IMR-90 (cell line): ENCODE measurements around the gene PXDC1. TPM values are rescaled to one million over a fixed set of nuclear protein-coding genes. Genes with fewer than 3 reads are reported as not detected.

Source experiments
- ATAC-seq: fragments of 200-7000 bp; cut with Tn5 transposase; 2 replicates; pipeline ENCODE4 v1.9.1; 2020; ENCODE audit warnings: low read depth, mild to moderate bottlenecking, moderate library complexity
- BruUV-seq: library from RNA; stranded (reverse); fragments of 400-500 nt; replicated peaks from 2 replicates; lab custom pipeline; 2021; lab: Mats Ljungman, UMichigan
- CTCF ChIA-PET: fragments of 300-600 bp; formaldehyde crosslinking; extraction: SDS; loops from one replicate; lab custom pipeline; 2021; ENCODE audit warnings: antibody characterized with exemption; lab: Yijun Ruan, JAX
- POLR2A ChIA-PET: fragments of 300-600 bp; sonication (Branson Sonifier 250); formaldehyde crosslinking; loops from one replicate; lab custom pipeline; 2022; ENCODE audit warnings: antibody characterized with exemption; ENCODE audit not compliant: unreplicated experiment; lab: Charles Lee
- DNase-seq: peaks from one replicate; pipeline ENCODE4 v3.0.0; 2013
- H2AFZ ChIP-seq: replicated peaks from 2 replicates; pipeline ENCODE3; 2013; ENCODE audit warnings: low read length, mild to moderate bottlenecking; ENCODE audit not compliant: poor library complexity
- H2AK5ac ChIP-seq: 2 replicates; pipeline ENCODE4 v1.6.1; 2013; ENCODE audit warnings: low read depth, low read length, inconsistent platforms
- H2AK9ac ChIP-seq: replicated peaks from 2 replicates; pipeline ENCODE3; 2013; ENCODE audit warnings: mild to moderate bottlenecking, low read depth, low read length, moderate library complexity; ENCODE audit not compliant: poor library complexity
- H2BK120ac ChIP-seq: 2 replicates; pipeline ENCODE4 v1.6.1; 2013; ENCODE audit warnings: low read depth, low read length, inconsistent platforms
- H2BK15ac ChIP-seq: 3 replicates; pipeline ENCODE4 v1.6.1; 2013; ENCODE audit warnings: low read depth, low read length, inconsistent platforms
- H2BK20ac ChIP-seq: 2 replicates; pipeline ENCODE4 v1.6.1; 2013; ENCODE audit warnings: low read depth, mild to moderate bottlenecking, inconsistent platforms, low read length, moderate library complexity
- H2BK5ac ChIP-seq: 2 replicates; pipeline ENCODE4 v1.6.1; 2013; ENCODE audit warnings: mild to moderate bottlenecking, low read depth, low read length, inconsistent platforms; ENCODE audit not compliant: poor library complexity, severe bottlenecking
- H3K14ac ChIP-seq: replicated peaks from 2 replicates; pipeline ENCODE4 v1.6.1; 2013; ENCODE audit warnings: low read depth, low read length, inconsistent platforms
- H3K18ac ChIP-seq: 2 replicates; pipeline ENCODE4 v1.6.1; 2013; ENCODE audit warnings: low read depth, low read length, control low read depth
- H3K23ac ChIP-seq: 2 replicates; pipeline ENCODE4 v1.6.1; 2013; ENCODE audit warnings: low read depth, low read length, inconsistent platforms
- H3K27ac ChIP-seq: 2 replicates; pipeline ENCODE4 v1.5.1; 2013; ENCODE audit warnings: mild to moderate bottlenecking, control low read depth, low read length; ENCODE audit not compliant: insufficient read depth
- H3K27me3 ChIP-seq: 2 replicates; pipeline ENCODE4 v1.6.1; 2013; ENCODE audit warnings: low read length; ENCODE audit not compliant: control insufficient read depth, insufficient read depth
- H3K36me3 ChIP-seq: 2 replicates; pipeline ENCODE4 v1.6.1; 2013; ENCODE audit warnings: low read length, mixed read lengths; ENCODE audit not compliant: control insufficient read depth, insufficient read depth
- H3K4ac ChIP-seq: 2 replicates; pipeline ENCODE4 v1.6.1; 2013; ENCODE audit warnings: low read depth, low read length, inconsistent platforms
- H3K4me1 ChIP-seq: 2 replicates; pipeline ENCODE4 v1.6.1; 2013; ENCODE audit warnings: low read length, mixed read lengths; ENCODE audit not compliant: control insufficient read depth, insufficient read depth
- H3K4me2 ChIP-seq: 2 replicates; pipeline ENCODE4 v1.6.1; 2013; ENCODE audit warnings: low read depth, mild to moderate bottlenecking, control low read depth, low read length, moderate library complexity
- H3K4me3 ChIP-seq: 2 replicates; pipeline ENCODE4 v1.5.1; 2013; ENCODE audit warnings: low read depth, mild to moderate bottlenecking, control low read depth, low read length, moderate library complexity; ENCODE audit not compliant: insufficient read depth
- H3K56ac ChIP-seq: 2 replicates; pipeline ENCODE4 v1.6.1; 2013; ENCODE audit warnings: low read length, inconsistent platforms; ENCODE audit not compliant: insufficient read depth; ENCODE audit errors: extremely low read depth
- H3K79me1 ChIP-seq, 2 experiments: 2 replicates each; pipeline ENCODE4 v1.6.1; 2013; ENCODE audit warnings: low read length in 2 of 2, inconsistent platforms in 1 of 2, low read depth in 1 of 2
- H3K9ac ChIP-seq: 2 replicates; pipeline ENCODE4 v1.6.1; 2013; ENCODE audit warnings: low read depth, low read length, control low read depth
- H3K9me1 ChIP-seq: 2 replicates; pipeline ENCODE4 v1.6.1; 2013; ENCODE audit warnings: low read length, inconsistent platforms; ENCODE audit not compliant: insufficient read depth
- H3K9me3 ChIP-seq: 2 replicates; pipeline ENCODE4 v1.6.1; 2013; ENCODE audit warnings: low read length; ENCODE audit not compliant: control insufficient read depth, insufficient read depth
- H4K20me1 ChIP-seq: 2 replicates; pipeline ENCODE4 v1.6.1; 2013; ENCODE audit warnings: low read length, inconsistent platforms; ENCODE audit not compliant: insufficient read depth
- H4K5ac ChIP-seq: 2 replicates; pipeline ENCODE4 v1.6.1; 2013; ENCODE audit warnings: mild to moderate bottlenecking, low read depth, low read length, control low read depth
- H4K8ac ChIP-seq, 2 experiments: 2 replicates each; pipeline ENCODE4 v1.6.1; 2013; ENCODE audit warnings: low read depth in 2 of 2, low read length in 2 of 2, control low read depth in 1 of 2, inconsistent platforms in 1 of 2
- H4K91ac ChIP-seq: 2 replicates; pipeline ENCODE4 v1.6.1; 2013; ENCODE audit warnings: low read depth, low read length, inconsistent platforms; ENCODE audit not compliant: insufficient read depth
- BHLHE40 ChIP-seq: fragments of 150-350 bp; IDR thresholded peaks from 2 replicates; pipeline ENCODE4 v1.6.1; 2016; ENCODE audit warnings: mild to moderate bottlenecking, low read depth, low read length
- CEBPB ChIP-seq: IDR thresholded peaks from 2 replicates; pipeline ENCODE4 v1.6.1; 2012; ENCODE audit warnings: low read depth, low read length, improper control_type of control experiment
- CHD1 ChIP-seq: IDR thresholded peaks from 2 replicates; pipeline ENCODE4 v1.6.1; 2012; ENCODE audit warnings: low read depth, low read length, improper control_type of control experiment
- MAFK ChIP-seq: IDR thresholded peaks from 2 replicates; pipeline ENCODE4 v1.6.1; 2012; ENCODE audit warnings: low read depth, low read length, improper control_type of control experiment
- MAZ ChIP-seq: IDR thresholded peaks from 2 replicates; pipeline ENCODE4 v1.6.1; 2012; ENCODE audit warnings: low read depth, mild to moderate bottlenecking, low read length, improper control_type of control experiment, moderate library complexity, borderline replicate concordance
- MXI1 ChIP-seq: IDR thresholded peaks from 2 replicates; pipeline ENCODE4 v1.6.1; 2012; ENCODE audit warnings: low read depth, mild to moderate bottlenecking, low read length, moderate library complexity, borderline replicate concordance
- NFE2L2 ChIP-seq: fragments of 150-350 bp; IDR thresholded peaks from 2 replicates; pipeline ENCODE4 v1.6.1; 2016; ENCODE audit warnings: low read depth, mild to moderate bottlenecking, low read length
- POLR2A ChIP-seq: IDR thresholded peaks from 2 replicates; pipeline ENCODE4 v1.6.1; 2012; ENCODE audit warnings: mild to moderate bottlenecking, low read depth, low read length
- RCOR1 ChIP-seq: IDR thresholded peaks from 2 replicates; pipeline ENCODE4 v1.6.1; 2012; ENCODE audit warnings: mild to moderate bottlenecking, low read length, improper control_type of control experiment; ENCODE audit not compliant: insufficient replicate concordance
- RFX5 ChIP-seq: IDR thresholded peaks from 2 replicates; pipeline ENCODE4 v1.8.0; 2012; ENCODE audit warnings: low read depth, mild to moderate bottlenecking, low read length, moderate library complexity
- SMC3 ChIP-seq: fragments of 150-350 bp; IDR thresholded peaks from 2 replicates; pipeline ENCODE4 v1.6.1; 2016; ENCODE audit warnings: low read depth, mild to moderate bottlenecking, antibody characterized with exemption, low read length, moderate library complexity
- WGBS, 2 experiments: methylation state at CpG; one replicate each; pipeline versions ENCODE4 v1.1.5 to v1.1.7; 2013; ENCODE audit warnings: missing lambda C conversion rate in 2 of 2; ENCODE audit not compliant: insufficient read length in 1 of 2; ENCODE audit errors: extremely low coverage in 2 of 2; 5-methylcytosine and 5-hydroxymethylcytosine counted together
- dilution Hi-C: fragments of 300-500 bp; cut with HindIII; formaldehyde crosslinking; loops from one replicate; pipeline ENCODE4 v1.14.3; 2018; ENCODE audit warnings: low sequenced_read_pairs; ENCODE audit not compliant: unreplicated experiment
- in situ Hi-C: fragments of 300-500 bp; cut with MboI; formaldehyde crosslinking; loops from 3 replicates; pipeline ENCODE4 v1.14.3; 2019; ENCODE audit warnings: low sequenced_read_pairs, inconsistent platforms, mixed read lengths
- intact Hi-C: fragments of 100-400 bp; cut with micrococcal nuclease; formaldehyde crosslinking; loops from 2 replicates; pipeline ENCODE4 v1.10.0; 2022
- polyA plus RNA-seq, 3 experiments: library from polyadenylated mRNA; depleted of rRNA; stranded (reverse); fragments of >200 nt; gene quantifications; 2 replicates each; pipeline ENCODE4 v1.2.3, GENCODE V29; 2012; ENCODE audit warnings: low replicate concordance in 1 of 3
- total RNA-seq: library from RNA; depleted of rRNA; stranded (reverse); fragments of >200 nt; gene quantifications from 2 replicates; pipeline ENCODE4 v1.2.3, GENCODE V29; 2012
- TF ChIP-seq, protein P1 (sequence below): conservative IDR thresholded peaks from 2 replicates; pipeline ENCODE4 v1.5.1; 2012; ENCODE audit warnings: mild to moderate bottlenecking, low read depth, low read length, improper control_type of control experiment

Gene PXDC1
- total and polyA plus RNA-seq, 2 of the 4 experiments (the other 2 are of a cell fraction): 63.3 to 72.2 TPM

DNA sequence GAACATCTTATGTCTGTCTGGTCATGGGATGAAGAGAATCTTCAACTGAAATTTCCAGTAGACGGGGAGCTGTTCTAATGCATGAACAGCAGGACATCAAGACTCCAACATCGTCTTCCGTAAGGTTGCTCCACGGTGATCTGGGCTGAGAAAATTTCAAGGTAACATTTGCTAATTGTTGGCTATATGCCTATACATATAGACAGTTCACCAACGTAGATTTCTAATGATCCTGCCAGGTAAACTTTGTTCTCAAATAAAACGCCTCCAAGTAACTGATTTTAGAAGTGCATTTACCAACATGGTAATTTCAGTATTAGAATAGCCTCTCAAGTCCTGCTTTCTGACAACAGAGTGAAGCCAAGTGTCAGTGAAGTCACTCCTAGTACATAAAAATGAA, 11.3 kb upstream of the PXDC1 start:
- DNase-seq: no peak
- WGBS, 2 experiments: 80% methylated on average over 2 of the region's 6 CpGs; no CpG with 5 or more reads in 1 of the 2 experiments
- no TSS peak for BruUV-seq

More for the DNA sequence above, 11.3 kb upstream of the PXDC1 start:
- Histone ChIP-seq H3K9me1 (peaks cover 6% of the 10 kb centered on the region), H2AFZ (no peak overlapping the region), H4K91ac (no peak overlapping the region), H3K18ac (no peak overlapping the region), H3K4me1 (peaks cover 11% of the 10 kb centered on the region), H4K8ac (no peak overlapping the region), H3K4ac (no peak overlapping the region), H4K20me1 (no peaks in the 10 kb centered on the region), H3K79me1 (no peaks in the 10 kb centered on the region), H3K36me3 (no peaks in the 10 kb centered on the region), H3K9ac (no peak overlapping the region), H3K9me3 (no peaks in the 10 kb centered on the region), H2BK15ac (no peak overlapping the region), H2BK20ac (no peak overlapping the region), H3K4me2 (no peak overlapping the region), H2BK5ac (no peak overlapping the region), H2AK5ac (no peak overlapping the region), H3K27me3 (no peaks in the 10 kb centered on the region), H2BK120ac (no peak overlapping the region), H4K5ac (no peak overlapping the region), H3K4me3 (no peak overlapping the region), H3K23ac (no peak overlapping the region), H3K56ac (no peak overlapping the region), H3K14ac (no peak overlapping the region), H3K27ac (no peak overlapping the region), H2AK9ac (no peak overlapping the region)
- dilution Hi-C loops (no loop called here), in situ Hi-C loops (no loop called here), intact Hi-C loops (no loop called here)
- TF ChIP-seq RFX5: no peak
- no peak for TF ChIP-seq MAZ
- no peak for TF ChIP-seq RCOR1
- TF ChIP-seq MAFK: no peak
- TF ChIP-seq BHLHE40: no peak
- TF ChIP-seq CEBPB: no peak
- TF ChIP-seq NFE2L2: no peak
- TF ChIP-seq POLR2A: no peak
- TF ChIP-seq, protein P1, sequence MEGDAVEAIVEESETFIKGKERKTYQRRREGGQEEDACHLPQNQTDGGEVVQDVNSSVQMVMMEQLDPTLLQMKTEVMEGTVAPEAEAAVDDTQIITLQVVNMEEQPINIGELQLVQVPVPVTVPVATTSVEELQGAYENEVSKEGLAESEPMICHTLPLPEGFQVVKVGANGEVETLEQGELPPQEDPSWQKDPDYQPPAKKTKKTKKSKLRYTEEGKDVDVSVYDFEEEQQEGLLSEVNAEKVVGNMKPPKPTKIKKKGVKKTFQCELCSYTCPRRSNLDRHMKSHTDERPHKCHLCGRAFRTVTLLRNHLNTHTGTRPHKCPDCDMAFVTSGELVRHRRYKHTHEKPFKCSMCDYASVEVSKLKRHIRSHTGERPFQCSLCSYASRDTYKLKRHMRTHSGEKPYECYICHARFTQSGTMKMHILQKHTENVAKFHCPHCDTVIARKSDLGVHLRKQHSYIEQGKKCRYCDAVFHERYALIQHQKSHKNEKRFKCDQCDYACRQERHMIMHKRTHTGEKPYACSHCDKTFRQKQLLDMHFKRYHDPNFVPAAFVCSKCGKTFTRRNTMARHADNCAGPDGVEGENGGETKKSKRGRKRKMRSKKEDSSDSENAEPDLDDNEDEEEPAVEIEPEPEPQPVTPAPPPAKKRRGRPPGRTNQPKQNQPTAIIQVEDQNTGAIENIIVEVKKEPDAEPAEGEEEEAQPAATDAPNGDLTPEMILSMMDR: no peak
- TF ChIP-seq SMC3: no peak
- TF ChIP-seq CHD1: no peak
- TF ChIP-seq MXI1: no peak
- ChIA-PET CTCF (no interaction called here), POLR2A (no interaction called here)
- ATAC-seq: no peak
